ENCODE data around the gene SPDYE18. TPM values are rescaled to one million over a fixed set of nuclear protein-coding genes. Genes with fewer than 3 reads are reported as not detected.
"Not testable (repeated sequence)": the region's sequence is repeated elsewhere in the genome, so short reads cannot be mapped to it uniquely, and the experiment has no call there.

Gene SPDYE18, protein sequence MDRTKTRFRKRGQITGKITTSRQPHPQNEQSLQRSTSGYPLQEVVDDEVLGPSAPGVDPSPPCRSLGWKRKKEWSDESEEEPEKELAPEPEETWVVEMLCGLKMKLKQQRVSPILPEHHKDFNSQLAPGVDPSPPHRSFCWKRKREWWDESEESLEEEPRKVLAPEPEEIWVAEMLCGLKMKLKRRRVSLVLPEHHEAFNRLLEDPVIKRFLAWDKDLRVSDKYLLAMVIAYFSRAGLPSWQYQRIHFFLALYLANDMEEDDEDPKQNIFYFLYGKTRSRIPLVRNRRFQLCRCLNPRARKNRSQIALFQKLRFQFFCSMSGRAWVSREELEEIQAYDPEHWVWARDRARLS
- total RNA-seq, result under 1 TPM; 0.33 to 0.48 TPM

DNA sequence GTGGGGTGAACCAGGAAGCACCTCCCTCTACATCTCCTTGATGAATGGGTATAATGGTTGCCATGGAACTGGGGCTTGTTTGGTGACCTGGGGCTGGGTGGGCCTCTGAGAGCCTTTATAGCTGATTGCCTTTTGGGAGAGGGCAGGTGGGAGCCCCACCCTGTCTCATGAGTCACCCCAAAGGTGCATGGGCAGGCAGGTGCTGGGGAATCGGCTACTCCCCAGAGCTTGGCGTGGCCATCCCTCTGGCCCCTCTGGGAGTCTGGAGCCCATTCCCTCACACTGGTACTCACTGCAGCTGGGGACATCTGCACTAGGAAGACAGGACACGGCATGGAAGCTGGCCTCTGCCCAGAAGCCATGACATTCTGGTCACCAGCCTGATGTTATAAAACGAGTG is at the start of gene SPDYE18:
SPDYE18 (minus strand) TSS at position 2 of the 400 bp plus-strand sequence. CDS start 2,046 bp downstream, outside the sequence.
- H3K4me1 Mint-ChIP-seq; H3K36me3 Mint-ChIP-seq (ENCODE audit: low read depth); DNase-seq; H3K9me3 Mint-ChIP-seq (ENCODE audit: low read depth); POLR2A ChIA-PET; H3K27me3 Mint-ChIP-seq; CTCF ChIA-PET; H3K27ac Mint-ChIP-seq; H3K4me3 Mint-ChIP-seq; ATAC-seq; intact Hi-C loops (cut with DNase I, micrococcal nuclease): not testable (repeated sequence)

DNA sequence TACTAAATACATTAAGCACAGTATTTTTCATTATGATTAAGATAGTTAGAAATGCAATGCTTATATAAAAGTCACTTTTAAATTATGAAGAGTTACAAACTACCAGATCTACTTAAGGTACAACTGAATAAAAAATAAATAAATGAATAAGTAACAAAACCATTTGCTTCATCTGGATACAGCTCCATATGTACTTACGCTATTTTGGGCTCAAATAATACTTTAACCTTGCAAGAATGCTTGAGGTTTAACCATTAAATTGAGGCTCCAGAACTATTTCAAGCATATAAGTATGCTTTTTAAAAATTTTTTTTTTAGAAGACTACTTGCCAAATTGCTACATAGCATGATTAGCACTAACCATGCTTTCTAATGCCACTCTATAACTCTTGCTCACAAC is 46.0 kb upstream of the SPDYE18 start:
- H3K27me3 Mint-ChIP-seq; H3K4me3 Mint-ChIP-seq; POLR2A ChIA-PET; H3K4me1 Mint-ChIP-seq; H3K27ac Mint-ChIP-seq; H3K9me3 Mint-ChIP-seq (ENCODE audit: low read depth); intact Hi-C loops (cut with DNase I, micrococcal nuclease); DNase-seq; CTCF ChIA-PET; ATAC-seq; H3K36me3 Mint-ChIP-seq (ENCODE audit: low read depth): not testable (repeated sequence)

DNA sequence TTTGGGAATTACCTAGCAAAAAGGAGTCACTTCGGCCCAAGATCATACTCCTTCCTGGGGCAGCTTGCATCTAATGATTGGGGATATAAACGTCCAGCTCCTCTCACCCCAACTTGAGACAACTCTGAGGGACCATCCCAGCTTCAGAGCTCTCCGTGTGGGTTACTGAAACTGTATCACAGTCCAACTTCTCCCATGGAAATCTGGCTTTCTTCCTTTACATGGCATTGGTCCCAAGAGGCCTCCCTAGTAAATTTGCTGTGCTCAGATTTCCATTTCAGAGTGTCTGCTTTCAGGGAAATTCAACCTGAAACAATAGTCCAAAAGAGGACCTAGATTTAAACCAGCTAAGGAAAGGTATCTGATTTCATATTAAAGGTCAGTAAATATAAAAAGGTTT is 45.3 kb upstream of the SPDYE18 start:
- H3K4me3 Mint-ChIP-seq; ATAC-seq; POLR2A ChIA-PET; H3K4me1 Mint-ChIP-seq; CTCF ChIA-PET; H3K9me3 Mint-ChIP-seq (ENCODE audit: low read depth); intact Hi-C loops (cut with DNase I, micrococcal nuclease); H3K27me3 Mint-ChIP-seq; H3K27ac Mint-ChIP-seq; H3K36me3 Mint-ChIP-seq (ENCODE audit: low read depth); DNase-seq: not testable (repeated sequence)

DNA sequence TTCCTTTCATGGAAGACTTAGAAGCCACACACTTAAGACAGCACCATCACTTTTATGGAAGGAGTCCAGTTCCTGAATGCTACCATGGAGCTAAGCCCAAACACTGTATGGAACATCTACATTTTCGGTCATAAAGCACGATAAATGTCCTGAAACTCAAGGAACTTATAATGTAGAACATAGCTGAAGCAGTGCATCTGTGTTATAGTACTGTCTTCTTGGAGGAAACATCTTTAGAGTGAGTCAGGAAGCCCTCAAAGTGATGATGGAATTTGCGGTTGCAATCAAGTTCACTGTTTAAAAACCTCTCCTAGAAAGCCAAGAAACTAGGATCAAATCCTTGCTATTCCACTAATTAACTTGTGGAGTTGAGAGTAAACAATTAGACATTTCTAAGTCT is 43.5 kb upstream of the SPDYE18 start:
- H3K4me3 Mint-ChIP-seq; POLR2A ChIA-PET; H3K4me1 Mint-ChIP-seq; intact Hi-C loops (cut with DNase I, micrococcal nuclease); ATAC-seq; DNase-seq; H3K36me3 Mint-ChIP-seq (ENCODE audit: low read depth); CTCF ChIA-PET; H3K27me3 Mint-ChIP-seq; H3K27ac Mint-ChIP-seq; H3K9me3 Mint-ChIP-seq (ENCODE audit: low read depth): not testable (repeated sequence)

DNA sequence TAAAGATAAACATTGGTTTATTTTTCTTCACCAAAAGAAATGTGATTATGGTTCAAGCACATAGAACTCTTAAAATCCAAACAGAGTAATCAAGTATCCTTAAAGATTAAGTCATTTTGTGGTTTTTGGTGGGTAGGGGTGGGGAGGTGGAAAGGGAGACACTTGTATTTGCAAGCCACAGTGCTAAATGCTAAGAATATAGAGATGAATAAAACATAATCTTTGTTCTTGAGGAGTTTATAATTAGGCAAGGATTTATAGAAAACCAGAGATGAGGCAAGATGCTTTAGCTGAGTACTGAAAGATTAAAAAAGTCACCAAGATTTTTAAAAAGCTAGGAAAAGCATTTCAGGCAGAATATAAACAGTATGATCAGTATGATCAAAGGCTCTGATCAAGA is 40.3 kb upstream of the SPDYE18 start:
- intact Hi-C loops (cut with DNase I, micrococcal nuclease); DNase-seq; H3K27me3 Mint-ChIP-seq; H3K9me3 Mint-ChIP-seq (ENCODE audit: low read depth); H3K36me3 Mint-ChIP-seq (ENCODE audit: low read depth); H3K4me3 Mint-ChIP-seq; POLR2A ChIA-PET; ATAC-seq; H3K27ac Mint-ChIP-seq; H3K4me1 Mint-ChIP-seq; CTCF ChIA-PET: not testable (repeated sequence)

DNA sequence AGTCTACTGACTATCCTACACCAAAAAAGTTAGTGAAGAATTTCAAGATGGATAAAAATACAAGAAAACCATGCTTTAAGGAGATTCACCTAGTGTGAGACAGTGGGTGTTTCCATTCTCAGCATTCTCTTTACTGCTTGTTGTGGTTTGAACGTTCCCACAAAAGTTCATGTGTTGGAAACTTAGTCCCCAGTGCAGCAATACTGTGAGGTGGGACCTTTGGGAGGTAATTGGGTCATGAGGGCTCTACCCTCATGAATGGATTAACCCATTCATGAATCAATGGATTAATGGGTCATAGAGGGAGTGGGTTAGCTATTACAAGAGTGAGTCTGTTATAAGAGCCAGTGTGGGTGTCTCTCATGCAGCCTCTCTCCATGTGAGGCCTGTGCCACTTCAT is 38.8 kb upstream of the SPDYE18 start:
- H3K36me3 Mint-ChIP-seq (ENCODE audit: low read depth); DNase-seq; H3K27me3 Mint-ChIP-seq; ATAC-seq; H3K4me3 Mint-ChIP-seq; intact Hi-C loops (cut with DNase I, micrococcal nuclease); H3K4me1 Mint-ChIP-seq; H3K27ac Mint-ChIP-seq; CTCF ChIA-PET; H3K9me3 Mint-ChIP-seq (ENCODE audit: low read depth); POLR2A ChIA-PET: not testable (repeated sequence)

DNA sequence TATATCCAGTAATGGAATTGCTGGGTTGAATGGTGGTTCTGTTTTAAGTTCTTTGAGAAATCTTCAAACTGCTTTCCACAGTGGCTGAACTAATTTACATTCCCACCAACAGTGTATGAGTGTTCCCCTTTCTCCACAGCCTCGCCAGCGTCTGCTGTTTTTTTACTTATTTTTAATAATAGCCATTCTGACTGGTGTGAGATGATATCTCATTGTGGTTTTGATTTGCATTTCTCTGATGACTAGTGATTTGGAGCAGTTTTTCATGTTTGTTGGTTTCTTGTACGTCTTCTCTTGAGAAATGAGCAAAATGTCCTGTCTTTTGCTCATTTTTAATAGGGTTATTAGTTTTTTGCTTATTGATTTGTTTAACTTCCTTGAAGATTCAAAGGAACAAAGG is 38.1 kb upstream of the SPDYE18 start:
- H3K27me3 Mint-ChIP-seq; POLR2A ChIA-PET; ATAC-seq; H3K4me1 Mint-ChIP-seq; H3K27ac Mint-ChIP-seq; H3K4me3 Mint-ChIP-seq; H3K9me3 Mint-ChIP-seq (ENCODE audit: low read depth); intact Hi-C loops (cut with DNase I, micrococcal nuclease); H3K36me3 Mint-ChIP-seq (ENCODE audit: low read depth); DNase-seq; CTCF ChIA-PET: not testable (repeated sequence)

DNA sequence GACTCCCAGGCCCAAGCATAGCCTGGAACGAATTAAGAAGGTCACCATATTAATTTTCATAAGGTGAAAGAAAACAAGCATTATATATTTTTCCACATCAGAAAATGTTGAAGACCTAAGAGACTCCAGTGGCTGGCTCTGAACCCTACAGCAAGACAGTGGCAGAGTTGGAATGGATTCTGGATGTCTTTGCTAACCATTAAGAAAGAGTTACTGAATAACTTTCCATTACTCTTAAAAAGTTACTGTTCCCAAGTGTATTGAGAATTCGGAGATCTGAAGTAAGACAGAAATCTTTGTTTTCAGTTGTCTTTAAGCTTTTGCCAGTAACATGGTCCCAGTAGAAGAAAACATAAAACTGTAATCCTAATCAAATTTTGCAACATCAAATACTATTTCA is 29.9 kb upstream of the SPDYE18 start:
- H3K4me3 Mint-ChIP-seq; CTCF ChIA-PET; intact Hi-C loops (cut with DNase I, micrococcal nuclease); H3K27ac Mint-ChIP-seq; POLR2A ChIA-PET; H3K9me3 Mint-ChIP-seq (ENCODE audit: low read depth); H3K27me3 Mint-ChIP-seq; ATAC-seq; DNase-seq; H3K4me1 Mint-ChIP-seq: not testable (repeated sequence)
- H3K36me3 Mint-ChIP-seq (ENCODE audit: low read depth), result peaks cover 13% of the 10 kb centered on the region

DNA sequence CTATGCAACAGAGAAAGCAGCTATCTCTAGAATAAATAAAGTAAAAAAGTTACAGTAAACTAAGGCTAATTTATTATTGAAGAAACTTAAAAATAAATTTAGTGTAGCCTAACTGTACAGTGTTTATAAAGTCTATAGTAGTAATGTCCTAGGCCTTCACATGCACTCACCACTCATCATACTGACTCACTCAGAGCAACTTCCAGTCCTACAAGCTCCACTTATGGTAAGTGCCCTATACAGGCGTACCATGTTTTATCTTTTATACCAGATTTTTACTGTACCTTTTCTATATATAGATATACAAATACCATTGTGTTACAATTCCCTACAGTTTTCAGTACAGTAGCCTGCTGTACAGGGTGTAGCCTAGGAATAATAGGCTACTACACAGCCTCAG is 19.8 kb upstream of the SPDYE18 start:
- POLR2A ChIA-PET; intact Hi-C loops (cut with DNase I, micrococcal nuclease); DNase-seq; H3K36me3 Mint-ChIP-seq (ENCODE audit: low read depth); H3K27me3 Mint-ChIP-seq; H3K4me1 Mint-ChIP-seq; H3K9me3 Mint-ChIP-seq (ENCODE audit: low read depth); CTCF ChIA-PET; H3K27ac Mint-ChIP-seq; ATAC-seq; H3K4me3 Mint-ChIP-seq: not testable (repeated sequence)

DNA sequence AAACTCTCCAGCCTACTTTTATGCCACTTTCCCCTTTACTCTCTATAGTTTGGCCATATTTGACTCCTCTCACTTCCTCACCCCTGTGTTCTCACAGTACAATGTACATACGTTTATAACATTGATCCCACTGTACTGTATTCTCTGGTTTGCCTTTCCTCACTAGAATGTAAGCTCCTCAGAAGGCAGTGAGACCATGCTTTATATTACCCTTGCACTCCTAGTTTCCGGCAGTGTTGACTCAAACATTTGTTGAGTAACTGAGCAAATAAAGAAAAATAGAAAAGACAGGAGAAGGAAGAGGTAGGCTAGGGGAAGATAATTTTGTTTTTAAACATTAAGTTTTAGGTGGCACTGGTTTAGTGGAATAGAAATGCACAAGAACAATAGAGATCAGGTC is 17.9 kb upstream of the SPDYE18 start:
- H3K27ac Mint-ChIP-seq; CTCF ChIA-PET; H3K27me3 Mint-ChIP-seq; POLR2A ChIA-PET; DNase-seq; H3K4me3 Mint-ChIP-seq; ATAC-seq; intact Hi-C loops (cut with DNase I, micrococcal nuclease); H3K4me1 Mint-ChIP-seq; H3K9me3 Mint-ChIP-seq (ENCODE audit: low read depth); H3K36me3 Mint-ChIP-seq (ENCODE audit: low read depth): not testable (repeated sequence)

DNA sequence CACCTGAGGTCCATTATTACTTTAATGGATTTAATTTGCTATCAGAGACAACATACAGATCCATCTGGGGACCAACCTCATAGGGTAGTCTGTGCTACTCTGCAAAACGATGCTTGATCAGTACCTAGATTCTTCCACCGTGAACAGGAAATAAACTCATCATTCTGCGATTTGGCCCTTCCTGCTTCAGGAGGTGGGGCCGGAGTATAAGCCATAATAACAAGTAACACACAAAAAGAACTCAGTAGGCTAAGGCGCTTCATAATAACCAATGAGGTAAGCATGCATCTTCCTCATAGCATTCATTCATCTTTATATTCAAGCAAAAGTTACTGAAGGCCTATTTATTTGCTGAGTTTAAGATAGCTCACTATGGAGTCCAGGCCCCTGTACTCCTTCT is 17.3 kb upstream of the SPDYE18 start:
- H3K4me3 Mint-ChIP-seq; intact Hi-C loops (cut with DNase I, micrococcal nuclease); H3K27ac Mint-ChIP-seq; H3K27me3 Mint-ChIP-seq; POLR2A ChIA-PET; DNase-seq; ATAC-seq; H3K4me1 Mint-ChIP-seq; H3K9me3 Mint-ChIP-seq (ENCODE audit: low read depth); CTCF ChIA-PET; H3K36me3 Mint-ChIP-seq (ENCODE audit: low read depth): not testable (repeated sequence)

DNA sequence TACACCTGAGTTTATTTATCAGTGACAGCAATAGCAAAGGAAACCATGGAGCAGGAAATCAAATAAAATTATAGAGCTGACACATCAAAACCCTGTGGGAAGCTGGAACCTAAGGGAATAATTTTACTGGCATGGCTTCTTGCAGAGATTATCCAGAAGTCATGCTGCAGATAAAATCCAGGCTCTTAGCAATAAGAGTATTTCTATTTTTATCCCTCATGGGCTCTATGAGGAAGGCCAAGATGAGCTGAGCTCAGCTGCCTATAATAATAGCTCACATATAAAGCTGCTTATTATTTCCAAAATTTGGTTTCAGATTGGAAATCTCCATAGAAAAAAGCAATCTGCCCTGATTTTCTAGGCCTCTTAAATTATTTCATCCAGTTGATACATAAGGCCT is 16.8 kb upstream of the SPDYE18 start:
- peaks cover 15% of the 10 kb centered on the region for H3K36me3 Mint-ChIP-seq (ENCODE audit: low read depth)
- POLR2A ChIA-PET; intact Hi-C loops (cut with DNase I, micrococcal nuclease): not testable (repeated sequence)

More for the DNA sequence above, 16.8 kb upstream of the SPDYE18 start:
- H3K27me3 Mint-ChIP-seq; CTCF ChIA-PET; H3K9me3 Mint-ChIP-seq (ENCODE audit: low read depth); ATAC-seq; H3K4me3 Mint-ChIP-seq; H3K4me1 Mint-ChIP-seq; H3K27ac Mint-ChIP-seq; DNase-seq: not testable (repeated sequence)
